ENCODE results near the gene DOCK10. TPM values are rescaled to one million over a fixed set of nuclear protein-coding genes. Genes with fewer than 3 reads are reported as not detected.
A peak's percentile ranks its signal among the peaks of the same experiment; 100 is the strongest.

Gene DOCK10
- total RNA-seq, 1 donor: 20.7 TPM

- no peak for TF ChIP-seq CTCF (IDR thresholded peaks at IDR 0.05; ENCODE audit: insufficient read depth, low read depth, low read length)
- no peak overlapping the region for H3K4me3 ChIP-seq (ENCODE audit: low read depth, low read length)
Observed at GRCh38 chr2:224796695-224797305, 245.5 kb downstream of the DOCK10 start.

GRCh38 chr2:224793946-224794345, 248.3 kb downstream of the DOCK10 start:
- H3K4me3 ChIP-seq (ENCODE audit: low read depth, low read length): no peak overlapping the region
- peak; percentile 77 for DNase-seq (ENCODE audit: low read depth)
- no peak for TF ChIP-seq CTCF (IDR thresholded peaks at IDR 0.05; ENCODE audit: insufficient read depth, low read depth, low read length)

More at GRCh38 chr2:224796695-224797305, 245.5 kb downstream of the DOCK10 start:
- DNase-seq (ENCODE audit: low read depth): peak; percentile 25

- DNase-seq (ENCODE audit: low read depth): no peak
Observed at GRCh38 chr2:224786848-224787247, 255.4 kb downstream of the DOCK10 start.

GRCh38 chr2:224781400-224781799, 260.9 kb downstream of the DOCK10 start:
- TF ChIP-seq CTCF (IDR thresholded peaks at IDR 0.05; ENCODE audit: insufficient read depth, low read depth, low read length): no peak
- H3K4me3 ChIP-seq (ENCODE audit: low read depth, low read length): no peak overlapping the region
- DNase-seq (ENCODE audit: low read depth): peak; percentile 47

More at GRCh38 chr2:224786848-224787247, 255.4 kb downstream of the DOCK10 start:
- no peak overlapping the region for H3K4me3 ChIP-seq (ENCODE audit: low read depth, low read length)
- TF ChIP-seq CTCF (IDR thresholded peaks at IDR 0.05; ENCODE audit: insufficient read depth, low read depth, low read length): no peak

- H3K4me3 ChIP-seq (ENCODE audit: low read depth, low read length): no peak overlapping the region
- no peak for TF ChIP-seq CTCF (IDR thresholded peaks at IDR 0.05; ENCODE audit: insufficient read depth, low read depth, low read length)
- no peak for DNase-seq (ENCODE audit: low read depth)
Observed at GRCh38 chr2:224780823-224781222, 261.4 kb downstream of the DOCK10 start.

GRCh38 chr2:224780106-224780505, 262.2 kb downstream of the DOCK10 start:
- no peak overlapping the region for H3K4me3 ChIP-seq (ENCODE audit: low read depth, low read length)
- DNase-seq (ENCODE audit: low read depth): no peak
- TF ChIP-seq CTCF (IDR thresholded peaks at IDR 0.05; ENCODE audit: insufficient read depth, low read depth, low read length): no peak

- no peak overlapping the region for H3K4me3 ChIP-seq (ENCODE audit: low read depth, low read length)
- peak; percentile 70 for DNase-seq (ENCODE audit: low read depth)
- TF ChIP-seq CTCF (IDR thresholded peaks at IDR 0.05; ENCODE audit: insufficient read depth, low read depth, low read length): peak; percentile 82
Observed at GRCh38 chr2:224778474-224778877, 263.8 kb downstream of the DOCK10 start.
